ENCODE data around the gene ANO6.

Gene ANO6

GRCh38 chr12:45339035-45339434 is 123.1 kb downstream of the ANO6 start:
- no peak for DNase-seq (ENCODE audit: low read depth)
- no peak overlapping the region for H3K4me3 ChIP-seq (ENCODE audit: low read depth, low read length)

GRCh38 chr12:45342171-45342570 is 126.3 kb downstream of the ANO6 start:
- DNase-seq (ENCODE audit: low read depth): no peak
- no peak for TF ChIP-seq CTCF (IDR thresholded peaks at IDR 0.05; ENCODE audit: low read depth, low read length, missing control alignments)
- no peak overlapping the region for H3K4me3 ChIP-seq (ENCODE audit: low read depth, low read length)

More at GRCh38 chr12:45339035-45339434, 123.1 kb downstream of the ANO6 start:
- TF ChIP-seq CTCF (IDR thresholded peaks at IDR 0.05; ENCODE audit: low read depth, low read length, missing control alignments): no peak

GRCh38 chr12:45342848-45343247 is 127.0 kb downstream of the ANO6 start:
- DNase-seq (ENCODE audit: low read depth): no peak
- TF ChIP-seq CTCF (IDR thresholded peaks at IDR 0.05; ENCODE audit: low read depth, low read length, missing control alignments): no peak
- no peak overlapping the region for H3K4me3 ChIP-seq (ENCODE audit: low read depth, low read length)

- no peak overlapping the region for H3K4me3 ChIP-seq (ENCODE audit: low read depth, low read length)
- TF ChIP-seq CTCF (IDR thresholded peaks at IDR 0.05; ENCODE audit: low read depth, low read length, missing control alignments): no peak
- no peak for DNase-seq (ENCODE audit: low read depth)
Observed at GRCh38 chr12:45343269-45344051, 127.6 kb downstream of the ANO6 start.

- no peak for DNase-seq (ENCODE audit: low read depth)
- TF ChIP-seq CTCF (IDR thresholded peaks at IDR 0.05; ENCODE audit: low read depth, low read length, missing control alignments): no peak
- no peak overlapping the region for H3K4me3 ChIP-seq (ENCODE audit: low read depth, low read length)
Observed at GRCh38 chr12:45348311-45348710, 132.4 kb downstream of the ANO6 start.

- no peak for TF ChIP-seq CTCF (IDR thresholded peaks at IDR 0.05; ENCODE audit: low read depth, low read length, missing control alignments)
- no peak for DNase-seq (ENCODE audit: low read depth)
- no peak overlapping the region for H3K4me3 ChIP-seq (ENCODE audit: low read depth, low read length)
Observed at GRCh38 chr12:45348986-45349385, 133.1 kb downstream of the ANO6 start.

GRCh38 chr12:45349916-45350315 is 134.0 kb downstream of the ANO6 start:
- no peak overlapping the region for H3K4me3 ChIP-seq (ENCODE audit: low read depth, low read length)
- DNase-seq (ENCODE audit: low read depth): no peak
- TF ChIP-seq CTCF (IDR thresholded peaks at IDR 0.05; ENCODE audit: low read depth, low read length, missing control alignments): no peak
